HEK293 (cell line): ENCODE results near the gene LRCH1.

Experiments
- CTCF ChIP-seq: fragments of 450-650 bp; formaldehyde crosslinking; IDR thresholded peaks from 2 replicates; pipeline ENCODE4 v1.5.1; 2016; ENCODE audit warnings: missing biosample characterization, missing genetic modification characterization
- SP3 ChIP-seq: fragments of 450-650 bp; formaldehyde crosslinking; IDR thresholded peaks from 2 replicates; pipeline ENCODE4 v1.5.1; 2016; ENCODE audit warnings: missing biosample characterization, missing genetic modification characterization
- ZBTB11 ChIP-seq: fragments of 450-650 bp; formaldehyde crosslinking; conservative IDR thresholded peaks from 2 replicates; pipeline ENCODE4 v1.5.1; 2016; ENCODE audit warnings: low read depth, missing biosample characterization, missing genetic modification characterization
- ZNF239 ChIP-seq: fragments of 450-650 bp; formaldehyde crosslinking; IDR thresholded peaks from 2 replicates; pipeline ENCODE4 v1.5.1; 2016; ENCODE audit warnings: missing biosample characterization, missing genetic modification characterization
- ZNF24 ChIP-seq: fragments of 450-650 bp; formaldehyde crosslinking; IDR thresholded peaks from 2 replicates; pipeline ENCODE4 v1.5.1; 2016; ENCODE audit warnings: missing biosample characterization, missing genetic modification characterization
- ZNF610 ChIP-seq: fragments of 450-650 bp; formaldehyde crosslinking; IDR thresholded peaks from 2 replicates; pipeline ENCODE4 v1.5.1; 2016; ENCODE audit warnings: missing biosample characterization, missing genetic modification characterization, borderline replicate concordance

- TF ChIP-seq CTCF (tag by site-specific recombination) = no peak
- TF ChIP-seq SP3 (tag by site-specific recombination) = no peak
- TF ChIP-seq ZBTB11 (tag by site-specific recombination) = no peak
- no peak for TF ChIP-seq ZNF610 (tag by site-specific recombination)
- TF ChIP-seq ZNF24 = no peak
- no peak for TF ChIP-seq ZNF239 (tag by site-specific recombination)
These were observed 111.2 kb downstream of the LRCH1 start for GRCh38 chr13:46664195-46664594.
